ENCODE data around the gene LIPM. TPM values are rescaled to one million over a fixed set of nuclear protein-coding genes. Genes with fewer than 3 reads are reported as not detected.

Gene LIPM
- polyA plus RNA-seq, 3 donors: not detected

- H3K27ac ChIP-seq (ENCODE audit: low read depth in 1 of 2, low read length in 2 of 2): no peak overlapping the region
- H3K4me3 Mint-ChIP-seq: no peak overlapping the region
- H3K4me1 ChIP-seq (ENCODE audit: control insufficient read depth in 1 of 2, insufficient read depth in 2 of 2, low read length in 2 of 2): peaks cover 19 to 20% of the 10 kb centered on the region in 2 donors
- H3K36me3 ChIP-seq (replicated peaks in 1 of 2; ENCODE audit: control insufficient read depth in 1 of 2, insufficient read depth in 2 of 2, low read length in 2 of 2): no peaks in the 10 kb centered on the region
- no peak for DNase-seq
- 100% methylated on average over 1 of the region's 4 CpGs for WGBS (ENCODE audit: insufficient coverage)
- no peak overlapping the region for H3K4me2 ChIP-seq (replicated peaks; ENCODE audit: extremely low read depth, low read length, poor library complexity, severe bottlenecking)
- H3K36me3 Mint-ChIP-seq: peaks cover 16 to 23% of the 10 kb centered on the region in 2 donors
- no peak overlapping the region for H3K27ac Mint-ChIP-seq
- H3K9me3 Mint-ChIP-seq: no peaks in the 10 kb centered on the region
- intact Hi-C loops (cut with micrococcal nuclease): no loop called here
- no peak overlapping the region for H3K9ac ChIP-seq (ENCODE audit: insufficient read depth, low read length, poor library complexity, severe bottlenecking)
- no peak overlapping the region for H2AFZ ChIP-seq (ENCODE audit: insufficient read depth, low read depth, low read length, poor library complexity, severe bottlenecking)
- H3K4me1 Mint-ChIP-seq: peaks cover 45% of the 10 kb centered on the region
- H3K79me2 ChIP-seq (ENCODE audit: insufficient read depth, low read length): peaks cover 29% of the 10 kb centered on the region
- H3K4me3 ChIP-seq (replicated peaks in 1 of 3; ENCODE audit: low read depth in 2 of 3, low read length in 3 of 3): no peak overlapping the region
- no peaks in the 10 kb centered on the region for H3K9me3 ChIP-seq (replicated peaks in 1 of 2; ENCODE audit: control insufficient read depth in 1 of 2, insufficient read depth in 1 of 2, low read length in 2 of 2)
- TF ChIP-seq CTCF (IDR thresholded peaks at IDR 0.05): no peak
- no peaks in the 10 kb centered on the region for H3K27me3 ChIP-seq (ENCODE audit: control insufficient read depth in 2 of 2, insufficient read depth in 2 of 2, low read length in 2 of 2)
- no peaks in the 10 kb centered on the region for H4K20me1 ChIP-seq (ENCODE audit: insufficient read depth, low read length)
- H3K27me3 Mint-ChIP-seq (ENCODE audit: low read depth in 3 of 3): peaks cover 0 to 2% (median 0%) of the 10 kb centered on the region in 3 donors
These were observed 40.6 kb downstream of the LIPM start for GRCh38 chr10:88843171-88843570.

- peak; percentile 43 to 85 (median 81) for DNase-seq
These were observed 46.0 kb downstream of the LIPM start for GRCh38 chr10:88848499-88848898.

More at GRCh38 chr10:88848499-88848898, 46.0 kb downstream of the LIPM start:
- Mint-ChIP-seq H3K4me1 (peaks cover 76% of the 10 kb centered on the region), H3K36me3 (peaks cover 10 to 17% of the 10 kb centered on the region in 2 donors), H3K27me3 (ENCODE audit: low read depth in 3 of 3) (no peaks in the 10 kb centered on the region), H3K27ac (peak overlapping the region; percentile 39 to 91 (median 80)), H3K4me3 (peak overlapping the region in 1 of 2 donors; percentile 82), H3K9me3 (no peaks in the 10 kb centered on the region)
- H3K79me2 ChIP-seq (ENCODE audit: insufficient read depth, low read length): peaks cover 49% of the 10 kb centered on the region
- intact Hi-C loops (cut with micrococcal nuclease): no loop called here
- H3K27ac ChIP-seq (ENCODE audit: low read depth in 1 of 2, low read length in 2 of 2): peak overlapping the region in 1 of 2 donors; percentile 57
- no peak overlapping the region for H3K9ac ChIP-seq (ENCODE audit: insufficient read depth, low read length, poor library complexity, severe bottlenecking)
- H3K4me2 ChIP-seq (replicated peaks; ENCODE audit: extremely low read depth, low read length, poor library complexity, severe bottlenecking): peak overlapping the region; percentile 74
- H3K4me1 ChIP-seq (ENCODE audit: control insufficient read depth in 1 of 2, insufficient read depth in 2 of 2, low read length in 2 of 2): peaks cover 56 to 61% of the 10 kb centered on the region in 2 donors
- no peak overlapping the region for H2AFZ ChIP-seq (ENCODE audit: insufficient read depth, low read depth, low read length, poor library complexity, severe bottlenecking)
- no peak for TF ChIP-seq CTCF (IDR thresholded peaks at IDR 0.05)
- no peaks in the 10 kb centered on the region for H3K9me3 ChIP-seq (replicated peaks in 1 of 2; ENCODE audit: control insufficient read depth in 1 of 2, insufficient read depth in 1 of 2, low read length in 2 of 2)
- H3K27me3 ChIP-seq (ENCODE audit: control insufficient read depth in 2 of 2, insufficient read depth in 2 of 2, low read length in 2 of 2): no peaks in the 10 kb centered on the region
- no peaks in the 10 kb centered on the region for H4K20me1 ChIP-seq (ENCODE audit: insufficient read depth, low read length)
- no peaks in the 10 kb centered on the region for H3K36me3 ChIP-seq (replicated peaks in 1 of 2; ENCODE audit: control insufficient read depth in 1 of 2, insufficient read depth in 2 of 2, low read length in 2 of 2)
- peak overlapping the region in 2 of 3 experiments; percentile 6 to 67 for H3K4me3 ChIP-seq (replicated peaks in 1 of 3; ENCODE audit: low read depth in 2 of 3, low read length in 3 of 3)
- no CpG with 5 or more reads among the region's 1 CpG for WGBS (ENCODE audit: insufficient coverage)

Measured in CD14-positive monocyte (primary cell).